HEK293 (cell line): ENCODE measurements around the gene ACOT8.

Experiments
- CTCF ChIP-seq: fragments of 450-650 bp; formaldehyde crosslinking; IDR thresholded peaks from 2 replicates; pipeline ENCODE4 v1.5.1; 2016; ENCODE audit warnings: missing biosample characterization, missing genetic modification characterization
- ZNF704 ChIP-seq: fragments of 450-650 bp; formaldehyde crosslinking; IDR thresholded peaks from 2 replicates; pipeline ENCODE4 v1.5.1; 2016; ENCODE audit warnings: missing biosample characterization, missing genetic modification characterization

GRCh38 chr20:45863543-45864470 is 6.6 kb upstream of the ACOT8 start:
- no peak for TF ChIP-seq ZNF704 (tag by site-specific recombination)
- TF ChIP-seq CTCF (tag by site-specific recombination): no peak
